Endothelial cell of umbilical vein (primary cell): ENCODE results near the gene CHAF1A.

Source experiments
- CTCF ChIP-seq, 2 donors: IDR thresholded peaks; 1 replicate in 1 of 2; 2 replicates in 1 of 2; pipeline ENCODE4 v1.5.1; 2011; ENCODE audit warnings: low read length in 2 of 2, mild to moderate bottlenecking in 2 of 2, moderate library complexity in 2 of 2, control low read depth in 1 of 2, inconsistent platforms in 1 of 2, low read depth in 1 of 2; ENCODE audit not compliant: insufficient read depth in 1 of 2; ENCODE audit errors: extremely low read depth in 1 of 2
- EZH2 ChIP-seq: IDR thresholded peaks from 2 replicates; pipeline ENCODE4 v1.6.1; 2012; ENCODE audit warnings: borderline replicate concordance, low read depth, mild to moderate bottlenecking, moderate library complexity, low read length, inconsistent platforms; ENCODE audit not compliant: severe bottlenecking
- FOS ChIP-seq: IDR thresholded peaks from 2 replicates; pipeline ENCODE4 v1.6.1; 2011; ENCODE audit warnings: mild to moderate bottlenecking, low read length, moderate library complexity, borderline replicate concordance; ENCODE audit not compliant: insufficient read depth
- MYC ChIP-seq: IDR thresholded peaks from one replicate; pipeline ENCODE4 v1.6.1; 2011; ENCODE audit warnings: mild to moderate bottlenecking, low read depth, low read length
- POLR2A ChIP-seq: IDR thresholded peaks from 2 replicates; pipeline ENCODE4 v1.6.1; 2012; ENCODE audit warnings: low read depth, mild to moderate bottlenecking, control low read depth, low read length
- POLR2AphosphoS5 ChIP-seq: IDR thresholded peaks from 2 replicates; pipeline ENCODE4 v1.6.1; 2012; ENCODE audit warnings: low read depth, mild to moderate bottlenecking, control low read depth, low read length, moderate library complexity; ENCODE audit not compliant: insufficient read depth
- TF ChIP-seq, protein P1 (sequence below): IDR thresholded peaks from 2 replicates; pipeline ENCODE4 v1.6.1; 2011; ENCODE audit not compliant: insufficient read depth, insufficient read length

GRCh38 chr19:4361152-4362046 is 41.0 kb upstream of the CHAF1A start:
- TF ChIP-seq, protein P1, sequence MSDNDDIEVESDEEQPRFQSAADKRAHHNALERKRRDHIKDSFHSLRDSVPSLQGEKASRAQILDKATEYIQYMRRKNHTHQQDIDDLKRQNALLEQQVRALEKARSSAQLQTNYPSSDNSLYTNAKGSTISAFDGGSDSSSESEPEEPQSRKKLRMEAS = no peak
- TF ChIP-seq EZH2 = no peak
- TF ChIP-seq CTCF (IDR thresholded peaks at IDR 0.05; ENCODE audit: extremely low read depth in 1 of 2, insufficient read depth in 1 of 2, low read depth in 1 of 2, low read length in 2 of 2) = no peak
- no peak for TF ChIP-seq POLR2A
- TF ChIP-seq MYC = no peak
- no peak for TF ChIP-seq POLR2AphosphoS5
- TF ChIP-seq FOS = no peak
